Sigmoid colon (tissue), 4 donors: ENCODE measurements around the gene RBPJ.

Experiments
- EP300 ChIP-seq, 4 donors: sonication (generic); formaldehyde crosslinking; IDR thresholded peaks; one replicate each; pipeline ENCODE4 v1.6.1; 2017; ENCODE audit warnings: antibody characterized with exemption in 4 of 4
- POLR2A ChIP-seq, 2 donors: fragments of 450-650 bp; IDR thresholded peaks; one replicate each; pipeline ENCODE4 v1.6.1; 2016; ENCODE audit warnings: antibody characterized with exemption in 2 of 2, mild to moderate bottlenecking in 2 of 2, moderate library complexity in 2 of 2
- POLR2AphosphoS5 ChIP-seq, 4 donors: sonication (generic); formaldehyde crosslinking; IDR thresholded peaks; one replicate each; pipeline ENCODE4 v1.6.1; 2017; ENCODE audit warnings: antibody characterized with exemption in 4 of 4
- TF ChIP-seq, protein P1 (sequence below), 4 experiments: fragments of 450-650 bp in 3 of 4; fragments of 200-600 bp in 1 of 4; IDR thresholded peaks; one replicate each; pipeline ENCODE4 v1.5.1; 2016 to 2019; ENCODE audit warnings: antibody characterized with exemption in 4 of 4, mild to moderate bottlenecking in 3 of 4, moderate library complexity in 2 of 4

DNA sequence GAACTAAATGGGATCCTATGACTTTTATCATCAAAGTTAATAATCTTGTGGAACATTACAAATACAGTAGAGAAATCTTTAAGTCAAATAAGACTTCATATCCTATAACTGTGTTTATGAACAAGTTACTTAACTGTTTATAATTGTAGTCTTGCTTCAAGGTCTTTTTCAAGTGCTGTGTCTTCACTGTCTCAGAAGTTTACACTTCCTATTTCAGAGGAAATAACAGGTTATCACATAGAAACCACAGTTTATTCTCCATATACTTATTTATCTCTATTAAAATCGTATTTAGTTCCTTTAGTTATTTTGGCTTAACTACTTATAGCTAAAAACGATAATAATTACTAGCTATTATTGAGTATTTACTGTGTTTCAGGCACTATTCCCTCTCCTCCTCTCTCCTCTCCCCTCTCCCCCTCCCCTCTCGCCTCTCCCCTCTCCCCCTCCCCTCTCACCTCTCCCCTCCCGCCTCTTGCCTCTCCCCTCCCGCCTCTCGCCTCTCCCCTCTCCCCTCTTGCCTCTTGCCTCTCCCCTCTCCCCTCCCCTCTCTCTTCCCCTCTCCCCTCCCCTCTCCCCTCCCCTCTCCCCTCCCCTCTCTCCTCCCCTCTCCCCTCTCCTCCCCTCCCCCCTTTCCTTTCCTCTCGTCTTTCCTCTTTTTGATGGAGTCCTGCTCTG is 63.7 kb downstream of the RBPJ start:
- TF ChIP-seq, protein P1, sequence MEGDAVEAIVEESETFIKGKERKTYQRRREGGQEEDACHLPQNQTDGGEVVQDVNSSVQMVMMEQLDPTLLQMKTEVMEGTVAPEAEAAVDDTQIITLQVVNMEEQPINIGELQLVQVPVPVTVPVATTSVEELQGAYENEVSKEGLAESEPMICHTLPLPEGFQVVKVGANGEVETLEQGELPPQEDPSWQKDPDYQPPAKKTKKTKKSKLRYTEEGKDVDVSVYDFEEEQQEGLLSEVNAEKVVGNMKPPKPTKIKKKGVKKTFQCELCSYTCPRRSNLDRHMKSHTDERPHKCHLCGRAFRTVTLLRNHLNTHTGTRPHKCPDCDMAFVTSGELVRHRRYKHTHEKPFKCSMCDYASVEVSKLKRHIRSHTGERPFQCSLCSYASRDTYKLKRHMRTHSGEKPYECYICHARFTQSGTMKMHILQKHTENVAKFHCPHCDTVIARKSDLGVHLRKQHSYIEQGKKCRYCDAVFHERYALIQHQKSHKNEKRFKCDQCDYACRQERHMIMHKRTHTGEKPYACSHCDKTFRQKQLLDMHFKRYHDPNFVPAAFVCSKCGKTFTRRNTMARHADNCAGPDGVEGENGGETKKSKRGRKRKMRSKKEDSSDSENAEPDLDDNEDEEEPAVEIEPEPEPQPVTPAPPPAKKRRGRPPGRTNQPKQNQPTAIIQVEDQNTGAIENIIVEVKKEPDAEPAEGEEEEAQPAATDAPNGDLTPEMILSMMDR (IDR thresholded peaks at IDR 0.05) = no peak
- TF ChIP-seq EP300 (IDR thresholded peaks at IDR 0.05) (no peak), POLR2A (IDR thresholded peaks at IDR 0.05) (no peak), POLR2AphosphoS5 (IDR thresholded peaks at IDR 0.05) (no peak)
